GF-D8 (cell line): ENCODE measurements around the gene C1QL4.
"Not testable (repeated sequence)": the region's sequence is repeated elsewhere in the genome, so short reads cannot be mapped to it uniquely, and the experiment has no call there.

Experiments used
- DNase-seq: peaks from one replicate; lab custom pipeline; 2025; lab: John Stamatoyannopoulos, UW

Gene C1QL4

DNA sequence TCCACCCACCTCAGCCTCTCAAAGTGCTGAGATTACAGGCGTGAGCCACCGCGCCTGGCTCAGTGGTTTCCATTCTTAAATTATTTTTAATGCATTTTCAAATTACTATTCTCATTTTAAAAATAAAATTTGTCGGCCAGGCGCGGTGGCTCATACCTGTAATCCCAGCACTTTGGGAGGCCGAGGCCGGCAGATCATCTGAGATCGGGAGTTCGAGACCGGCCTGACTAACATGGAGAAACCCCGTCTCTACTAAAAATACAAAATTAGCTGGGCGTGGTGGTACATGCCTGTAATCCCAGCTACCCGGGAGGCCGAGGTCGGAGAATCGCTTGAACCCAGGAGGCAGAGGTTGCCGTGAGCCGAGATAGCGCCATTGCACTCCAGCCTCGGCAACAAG lies 3.2 kb downstream of the C1QL4 start:
- not testable (repeated sequence) for DNase-seq

DNA sequence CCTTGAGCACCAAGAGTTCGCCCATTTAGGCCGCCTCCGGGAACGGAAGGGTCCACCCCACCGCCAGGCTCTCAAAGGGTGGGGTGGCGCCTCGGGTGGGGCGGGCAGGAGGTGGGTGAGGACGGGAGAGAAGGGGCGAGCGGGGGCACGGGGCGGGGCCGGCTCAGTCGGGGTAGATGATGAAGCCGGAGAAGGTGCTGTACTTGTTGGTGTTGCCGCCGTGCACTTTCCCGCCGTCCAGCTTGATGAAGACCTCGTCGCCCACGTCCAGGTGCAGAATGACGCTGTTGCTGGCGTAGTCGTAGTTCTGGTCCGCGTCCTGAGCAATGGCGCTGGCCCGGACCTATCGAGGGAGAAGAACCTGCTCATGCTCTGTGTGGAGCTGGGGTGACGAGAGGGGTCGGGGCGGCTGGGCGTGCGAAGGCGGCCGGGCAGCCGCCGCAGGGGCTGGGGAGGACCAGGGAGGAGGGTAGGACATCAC lies 4.1 kb downstream of the C1QL4 start:
- DNase-seq, result no peak

DNA sequence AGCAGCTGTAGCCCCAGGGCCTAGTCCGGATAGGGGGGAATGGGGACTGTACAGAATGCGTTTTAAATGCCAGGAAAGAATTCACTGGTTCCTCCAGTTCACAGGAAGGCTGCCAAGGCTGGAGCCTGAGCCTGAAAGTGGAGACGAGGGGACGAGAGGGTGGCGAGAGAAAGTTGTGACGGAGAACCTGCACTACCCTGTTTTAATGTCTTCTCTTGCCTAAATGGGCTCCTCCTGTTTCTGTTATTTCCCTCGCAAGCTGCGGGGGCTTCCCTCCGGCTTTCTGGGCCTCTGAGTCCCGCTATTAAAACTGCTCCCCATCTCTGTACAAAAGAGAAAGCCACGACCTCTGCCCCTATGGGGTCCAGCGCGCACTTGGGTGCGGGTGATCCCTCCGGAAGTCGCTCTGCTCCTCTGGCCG lies 4.5 kb downstream of the C1QL4 start:
- no peak for DNase-seq

DNA sequence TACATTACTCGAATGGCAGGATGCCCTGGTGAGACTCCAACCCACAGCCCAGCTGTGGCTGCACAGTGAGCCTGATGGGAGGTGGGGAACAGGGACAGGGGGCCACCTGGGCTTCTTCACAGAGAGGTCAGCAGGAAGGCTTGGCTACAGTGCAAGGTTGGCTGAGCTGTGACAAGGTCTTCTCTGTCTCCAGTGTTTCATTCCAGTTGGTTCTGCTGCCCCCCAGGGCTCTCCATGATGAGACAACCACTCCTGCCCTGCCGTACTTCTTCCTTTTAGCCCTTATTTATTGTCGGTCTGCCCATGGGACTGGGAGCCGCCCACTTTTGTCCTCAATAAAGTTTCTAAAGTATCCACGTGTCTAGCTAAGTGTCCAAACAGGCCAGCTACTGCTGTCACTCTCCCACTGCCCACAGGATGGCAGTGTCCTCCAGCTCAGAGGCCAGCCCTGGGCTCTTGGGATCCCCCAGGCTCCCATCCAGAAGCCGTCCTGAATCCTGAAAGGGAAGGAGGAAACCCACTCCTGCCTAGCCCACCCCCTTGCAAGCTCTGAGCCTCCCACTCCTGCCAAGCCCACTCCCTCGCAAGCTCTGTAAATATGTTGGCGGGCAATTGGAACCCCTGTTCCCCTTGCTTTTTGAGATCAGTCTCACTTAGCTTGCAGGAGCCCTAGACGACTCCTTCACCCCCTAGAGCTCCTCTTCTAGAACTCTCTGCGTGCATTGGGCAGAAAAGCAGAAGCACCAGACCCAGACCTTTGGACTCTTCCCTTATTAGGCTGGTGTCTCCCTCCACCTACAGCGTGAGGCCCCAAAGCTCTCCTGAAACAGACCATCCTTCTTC lies 5.4 kb downstream of the C1QL4 start:
- no peak for DNase-seq

DNA sequence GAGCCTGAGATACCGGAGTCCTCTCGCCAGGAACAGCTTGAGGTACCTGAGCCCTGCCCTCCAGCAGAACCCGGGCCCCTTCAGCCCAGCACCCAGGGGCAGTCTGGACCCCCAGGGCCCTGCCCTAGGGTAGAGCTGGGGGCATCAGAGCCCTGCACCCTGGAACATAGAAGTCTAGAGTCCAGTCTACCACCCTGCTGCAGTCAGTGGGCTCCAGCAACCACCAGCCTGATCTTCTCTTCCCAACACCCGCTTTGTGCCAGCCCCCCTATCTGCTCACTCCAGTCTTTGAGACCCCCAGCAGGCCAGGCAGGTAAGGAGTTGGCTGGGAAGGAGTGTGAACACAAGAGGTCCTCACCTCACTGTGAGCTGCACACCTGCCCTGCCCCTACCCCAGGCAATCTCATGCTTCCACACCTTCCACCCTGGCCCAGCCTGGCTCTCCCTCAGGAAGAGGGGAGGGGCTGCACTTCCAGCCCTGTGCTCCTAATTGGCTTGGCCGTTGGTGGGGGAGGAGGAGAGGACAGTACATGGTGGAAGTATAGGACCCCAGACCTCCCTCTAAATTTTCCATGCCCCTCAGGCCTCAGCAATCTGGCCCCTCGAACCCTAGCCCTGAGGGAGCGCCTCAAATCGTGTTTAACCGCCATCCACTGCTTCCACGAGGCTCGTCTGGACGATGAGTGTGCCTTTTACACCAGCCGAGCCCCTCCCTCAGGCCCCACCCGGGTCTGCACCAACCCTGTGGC lies 6.2 kb downstream of the C1QL4 start:
- no peak for DNase-seq

DNA sequence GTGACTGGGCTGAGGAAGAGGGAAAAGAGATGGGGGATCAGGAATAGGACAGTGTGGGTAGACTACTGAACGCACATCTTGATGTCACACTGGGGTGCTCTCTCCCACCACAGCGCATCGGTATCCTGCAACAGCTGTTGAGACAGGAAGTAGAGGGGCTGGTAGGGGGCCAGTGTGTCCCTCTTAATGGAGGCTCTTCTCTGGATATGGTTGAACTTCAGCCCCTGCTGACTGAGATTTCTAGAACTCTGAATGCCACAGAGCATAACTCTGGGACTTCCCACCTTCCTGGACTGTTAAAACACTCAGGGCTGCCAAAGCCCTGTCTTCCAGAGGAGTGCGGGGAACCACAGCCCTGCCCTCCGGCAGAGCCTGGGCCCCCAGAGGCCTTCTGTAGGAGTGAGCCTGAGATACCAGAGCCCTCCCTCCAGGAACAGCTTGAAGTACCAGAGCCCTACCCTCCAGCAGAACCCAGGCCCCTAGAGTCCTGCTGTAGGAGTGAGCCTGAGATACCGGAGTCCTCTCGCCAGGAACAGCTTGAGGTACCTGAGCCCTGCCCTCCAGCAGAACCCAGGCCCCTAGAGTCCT lies 6.9 kb downstream of the C1QL4 start:
- DNase-seq, result no peak

DNA sequence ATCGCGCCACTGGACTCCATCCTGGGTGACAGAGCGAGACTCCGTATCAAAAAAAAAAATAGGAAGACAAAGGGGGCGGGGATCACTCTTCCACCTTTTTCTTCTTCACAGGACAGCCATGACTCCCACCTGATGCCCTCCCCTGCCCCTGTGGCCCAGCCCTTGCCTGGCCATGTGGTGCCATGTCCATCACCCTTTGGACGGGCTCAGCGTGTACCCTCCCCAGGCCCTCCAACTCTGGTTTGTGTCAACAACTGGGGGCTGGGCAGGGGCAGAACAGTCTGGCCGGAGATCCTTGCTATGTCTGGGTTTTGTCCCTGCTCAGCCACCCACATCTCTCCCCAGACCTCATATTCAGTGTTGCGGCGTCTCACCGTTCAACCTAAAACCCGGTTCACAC lies 8.2 kb downstream of the C1QL4 start:
- no peak for DNase-seq

DNA sequence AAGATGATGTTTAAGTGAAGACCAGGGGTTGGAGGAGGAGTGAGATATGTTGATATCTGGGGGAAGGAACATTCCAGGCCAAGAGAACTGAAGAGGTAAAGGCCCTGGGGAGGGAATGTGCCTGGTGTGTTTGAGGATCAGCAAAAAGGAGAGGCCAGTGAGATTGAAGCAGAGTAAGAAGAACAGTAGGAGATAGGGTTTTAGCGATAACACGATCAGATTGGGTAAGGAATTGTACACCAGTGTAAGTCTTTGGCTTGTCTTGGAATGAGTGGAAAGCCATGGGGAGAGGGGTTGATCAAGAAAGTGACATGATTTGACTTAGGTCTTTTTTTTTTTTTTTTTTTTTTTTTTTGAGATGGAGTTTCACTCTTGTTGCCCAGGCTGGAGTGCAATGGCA lies 9.1 kb downstream of the C1QL4 start:
- DNase-seq, result no peak

DNA sequence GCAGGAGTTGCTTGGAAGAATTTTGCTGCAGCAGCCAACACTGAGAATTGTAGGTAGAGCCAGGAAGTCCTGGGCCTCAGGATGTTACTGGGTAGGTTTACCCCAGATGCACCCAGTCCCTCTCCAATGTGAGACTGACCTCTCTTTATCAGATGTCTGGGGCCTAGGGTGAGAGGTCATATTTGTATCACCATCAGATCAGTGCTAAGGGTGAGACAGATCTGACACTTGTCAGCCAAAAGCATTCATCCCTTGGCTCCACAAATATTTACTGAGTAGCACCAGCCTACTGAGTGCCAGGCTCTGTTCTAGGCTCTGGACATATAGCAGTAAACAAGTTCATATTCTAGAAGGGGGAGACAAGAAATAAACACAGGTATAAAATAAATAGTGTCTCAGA lies 9.6 kb downstream of the C1QL4 start:
- no peak for DNase-seq

DNA sequence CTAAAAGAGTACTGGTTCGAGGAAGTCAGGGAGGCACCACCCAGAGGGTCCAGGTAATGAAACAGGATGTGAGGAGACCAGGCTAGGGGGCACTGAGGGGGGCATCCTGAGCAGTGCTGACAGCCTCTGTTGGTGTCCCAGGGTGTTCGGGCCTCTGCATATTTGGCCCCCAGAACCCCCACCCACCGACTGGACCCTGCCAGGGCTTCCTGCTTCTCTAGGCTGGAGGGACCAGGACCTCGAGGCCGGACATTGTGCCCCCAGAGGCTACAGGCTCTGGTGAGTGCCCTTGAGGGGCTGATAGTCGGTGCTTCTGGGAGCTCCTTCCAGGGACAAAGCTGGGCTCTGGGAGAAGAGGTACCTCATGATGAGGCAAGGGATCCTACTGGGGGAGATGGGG lies 11.4 kb downstream of the C1QL4 start:
- no peak for DNase-seq

DNA sequence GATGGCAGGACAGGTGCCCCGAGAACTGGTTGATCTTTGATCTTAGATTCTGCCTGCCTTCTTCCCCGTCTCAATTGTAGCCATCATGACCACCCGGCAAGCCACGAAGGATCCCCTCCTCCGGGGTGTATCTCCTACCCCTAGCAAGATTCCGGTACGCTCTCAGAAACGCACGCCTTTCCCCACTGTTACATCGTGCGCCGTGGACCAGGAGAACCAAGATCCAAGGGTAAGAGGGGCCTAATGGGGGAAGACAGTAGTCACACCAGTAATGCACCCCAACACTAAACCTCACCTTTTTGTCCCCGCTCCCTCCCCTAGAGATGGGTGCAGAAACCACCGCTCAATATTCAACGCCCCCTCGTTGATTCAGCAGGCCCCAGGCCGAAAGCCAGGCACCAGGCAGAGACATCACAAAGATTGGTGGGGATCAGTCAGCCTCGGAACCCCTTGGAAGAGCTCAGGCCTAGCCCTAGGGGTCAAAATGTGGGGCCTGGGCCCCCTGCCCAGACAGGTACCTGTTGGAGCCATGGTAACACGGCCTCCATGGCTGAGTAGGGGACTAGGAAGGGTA lies 13.4 kb downstream of the C1QL4 start:
- no peak for DNase-seq

DNA sequence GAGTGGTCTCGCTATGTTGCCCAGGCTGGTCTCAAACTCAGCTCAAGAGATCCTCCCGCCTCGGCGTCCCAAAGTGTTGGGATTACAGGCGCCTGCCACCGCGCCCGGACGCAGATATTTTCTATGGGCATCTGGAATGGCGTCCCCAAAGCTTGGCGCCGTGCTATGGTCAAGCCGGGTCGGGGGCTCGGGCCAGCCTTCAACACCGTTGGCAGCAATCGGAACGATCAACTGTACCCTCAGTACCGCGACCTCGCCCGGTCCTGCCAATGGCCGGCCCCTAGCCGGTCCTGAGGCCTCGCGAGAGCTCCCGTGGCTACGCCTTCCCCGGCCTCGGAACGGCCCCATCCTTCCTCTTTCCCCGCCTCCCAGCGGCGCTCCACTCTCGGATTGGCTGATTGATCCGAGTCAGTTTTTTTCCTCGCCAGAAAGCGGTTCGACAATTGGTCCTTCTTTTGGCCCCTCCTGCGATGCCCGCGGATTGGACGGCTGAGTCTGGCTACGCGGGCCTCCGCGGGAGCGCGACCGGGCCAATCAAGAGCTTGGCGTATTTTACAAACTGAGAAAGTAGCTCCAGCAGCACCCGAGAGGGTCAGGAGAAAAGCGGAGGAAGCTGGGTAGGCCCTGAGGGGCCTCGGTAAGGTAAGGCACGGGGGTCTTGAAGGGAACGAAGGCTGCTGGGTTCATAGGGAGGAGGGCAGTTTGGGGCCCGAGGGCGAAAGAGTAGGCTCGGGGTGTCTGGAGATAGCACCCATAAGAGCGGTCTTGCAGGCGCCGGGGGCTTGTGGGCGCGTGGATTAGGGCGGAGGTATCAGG lies 14.1 kb downstream of the C1QL4 start, which contains the start of gene TROAP:
Gene TROAP (plus strand): TSS at position 548 of the 816 bp plus-strand sequence. CDS start 354 bp downstream, outside the sequence.
- DNase-seq, result peak; percentile 94

DNA sequence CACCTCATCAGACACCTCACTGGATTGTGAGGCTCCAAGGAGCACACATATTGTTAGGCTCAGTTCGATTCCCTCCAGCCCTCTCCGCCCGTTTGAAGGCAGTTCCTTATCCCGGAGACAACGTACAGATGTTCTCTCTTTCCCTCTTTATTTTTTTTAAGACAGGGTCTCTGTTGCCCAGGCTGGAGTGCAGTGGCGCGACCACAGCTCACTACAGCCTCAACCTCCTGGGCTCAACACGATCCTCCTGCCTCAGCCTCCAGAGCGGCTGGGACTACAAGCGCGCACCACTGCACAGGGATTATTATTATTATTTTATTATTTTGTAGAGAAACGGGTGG lies 14.7 kb downstream of the C1QL4 start:
- no peak for DNase-seq

DNA sequence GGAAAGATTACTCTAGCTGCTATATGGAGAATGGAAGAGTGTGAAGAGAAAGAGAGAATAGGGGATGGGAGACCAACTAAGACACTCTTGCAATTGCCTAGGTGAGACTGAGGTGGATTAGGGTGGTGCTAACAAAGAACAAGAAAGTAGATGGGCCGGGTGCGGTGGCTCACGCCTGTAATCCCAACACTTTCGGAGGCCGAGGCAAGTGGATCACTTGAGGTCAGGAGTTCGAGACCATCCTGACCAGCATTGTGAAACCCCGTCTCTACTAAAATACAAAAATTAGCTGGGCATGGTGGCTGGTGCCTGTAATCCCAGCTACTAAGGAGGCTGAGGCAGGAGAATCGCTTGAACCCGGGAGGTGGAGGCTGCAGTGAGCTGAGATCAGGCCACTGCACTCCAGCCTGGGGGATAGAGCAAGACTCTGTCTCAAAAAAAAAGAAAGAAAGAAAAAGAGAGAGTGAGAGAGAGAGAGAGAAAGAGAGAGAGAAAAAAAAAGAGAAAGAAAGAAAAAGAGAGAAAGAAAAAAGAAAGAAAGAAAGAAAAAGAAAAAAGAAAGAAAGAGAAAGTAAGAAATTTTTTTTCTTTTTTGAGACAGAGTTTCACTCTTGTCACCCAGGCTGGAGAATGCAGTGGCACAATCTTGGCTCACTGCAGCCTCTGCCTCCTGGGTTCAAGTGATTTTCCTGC lies 16.4 kb downstream of the C1QL4 start:
- DNase-seq, result not testable (repeated sequence)

DNA sequence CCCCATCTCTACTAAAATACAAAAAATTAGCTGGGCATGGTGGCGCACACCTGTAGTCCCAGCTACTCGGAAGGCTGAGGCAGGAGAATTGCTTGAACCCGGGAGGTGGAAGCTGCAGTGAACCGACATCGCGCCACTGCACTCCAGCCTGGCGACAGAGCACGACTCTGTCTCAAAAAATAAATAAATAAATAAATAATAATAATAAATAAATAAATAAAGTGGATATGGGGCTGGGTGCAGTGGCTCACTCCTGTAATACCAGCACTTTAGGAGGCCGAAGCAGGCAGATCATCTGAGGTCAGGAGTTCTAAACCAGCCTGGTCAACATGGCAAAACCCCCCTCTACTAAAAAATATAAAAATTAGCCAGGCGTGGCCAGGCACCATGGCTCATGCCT lies 19.9 kb downstream of the C1QL4 start:
- DNase-seq, result not testable (repeated sequence)

DNA sequence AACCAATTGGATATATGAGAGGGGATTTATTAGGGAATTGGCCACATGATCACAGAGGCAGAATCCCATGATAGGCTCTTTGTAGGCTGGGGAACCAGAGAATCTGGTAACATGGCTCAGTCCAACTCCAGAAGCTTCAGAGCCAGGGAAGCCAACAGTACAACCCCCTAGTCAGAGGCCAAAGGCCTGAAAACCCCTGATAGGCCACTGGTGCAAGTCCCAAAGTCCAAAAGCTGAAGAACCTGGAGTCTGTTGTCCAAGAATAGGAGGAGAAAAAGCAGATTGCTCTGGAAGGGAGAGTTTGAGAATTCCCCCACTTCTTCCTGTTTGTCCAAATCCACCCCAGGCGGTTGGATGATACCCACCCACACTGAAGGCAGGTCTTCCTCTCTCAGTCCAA lies 22.2 kb downstream of the C1QL4 start:
- DNase-seq, result no peak

DNA sequence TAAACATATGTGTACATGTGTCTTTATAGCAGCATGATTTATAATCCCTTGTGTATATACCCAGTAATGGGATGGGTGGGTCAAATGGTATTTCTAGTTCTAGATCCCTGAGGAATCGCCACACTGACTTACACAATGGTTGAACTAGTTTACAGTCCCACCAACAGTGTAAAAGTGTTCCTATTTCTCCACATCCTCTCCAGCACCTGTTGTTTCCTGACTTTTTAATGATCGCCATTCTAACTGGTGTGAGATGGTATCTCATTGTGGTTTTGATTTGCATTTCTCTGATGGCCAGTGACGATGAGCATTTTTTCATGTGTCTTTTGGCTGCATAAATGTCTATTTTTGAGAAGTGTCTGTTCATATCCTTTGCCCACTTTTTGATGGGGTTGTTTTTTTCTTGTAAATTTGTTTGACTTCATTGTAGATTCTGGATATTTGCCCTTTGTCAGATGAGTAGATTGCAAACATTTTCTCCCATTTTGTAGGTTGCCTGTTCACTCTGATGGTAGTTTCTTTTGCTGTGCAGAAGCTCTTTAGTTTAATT lies 26.5 kb downstream of the C1QL4 start:
- not testable (repeated sequence) for DNase-seq

DNA sequence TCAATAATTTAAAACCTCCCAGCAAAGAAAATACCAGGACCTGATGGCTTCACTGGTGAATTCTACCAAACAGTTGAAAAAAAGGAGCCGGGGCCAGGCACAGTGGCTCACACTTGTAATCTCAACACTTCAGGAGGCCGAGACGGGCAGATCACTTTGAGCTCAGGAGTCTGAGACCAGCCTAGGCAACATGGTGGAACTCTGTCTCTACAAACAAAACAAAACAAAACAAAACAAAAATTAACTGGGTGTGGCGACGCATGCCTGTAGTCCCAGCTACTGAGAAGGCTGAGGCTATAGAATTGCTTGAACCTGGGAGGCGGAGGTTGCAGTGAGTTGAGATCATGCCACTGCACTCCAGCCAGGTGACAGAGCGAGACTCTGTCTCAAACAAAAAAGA lies 27.6 kb downstream of the C1QL4 start:
- no peak for DNase-seq

DNA sequence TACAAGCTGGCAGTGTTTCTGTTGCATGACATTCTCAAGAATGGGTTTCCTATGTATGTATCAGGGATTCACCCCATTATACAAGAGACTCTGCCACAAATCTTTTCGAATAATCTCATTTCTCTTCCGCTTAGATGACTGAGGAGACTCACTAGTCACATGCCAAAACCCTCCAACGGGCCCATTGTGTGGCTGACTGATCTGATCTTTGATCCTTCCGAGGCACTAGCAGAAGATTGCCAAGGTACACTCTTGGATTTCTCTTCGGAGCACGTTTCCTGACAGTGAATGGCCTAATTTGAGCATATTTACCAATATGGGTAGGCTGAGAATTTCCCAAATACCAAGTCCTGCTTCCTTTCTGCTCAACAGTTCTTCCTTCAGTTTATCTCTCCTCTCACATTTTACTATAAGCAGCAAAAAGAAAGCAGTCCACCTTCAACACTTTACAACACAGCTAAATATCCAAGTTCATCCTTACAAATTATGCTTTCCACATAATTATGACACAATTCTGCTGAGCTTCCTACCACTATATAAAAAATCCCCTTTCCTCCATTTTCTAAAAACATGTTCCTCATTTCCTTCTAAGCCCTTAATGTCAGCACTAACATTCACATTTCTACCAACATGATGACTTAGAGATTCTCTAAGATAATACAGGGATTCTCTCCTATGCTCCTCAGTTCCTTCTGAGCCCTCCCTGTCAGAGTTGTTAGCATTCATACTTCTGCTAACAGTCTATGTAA lies 31.1 kb downstream of the C1QL4 start:
- no peak for DNase-seq

DNA sequence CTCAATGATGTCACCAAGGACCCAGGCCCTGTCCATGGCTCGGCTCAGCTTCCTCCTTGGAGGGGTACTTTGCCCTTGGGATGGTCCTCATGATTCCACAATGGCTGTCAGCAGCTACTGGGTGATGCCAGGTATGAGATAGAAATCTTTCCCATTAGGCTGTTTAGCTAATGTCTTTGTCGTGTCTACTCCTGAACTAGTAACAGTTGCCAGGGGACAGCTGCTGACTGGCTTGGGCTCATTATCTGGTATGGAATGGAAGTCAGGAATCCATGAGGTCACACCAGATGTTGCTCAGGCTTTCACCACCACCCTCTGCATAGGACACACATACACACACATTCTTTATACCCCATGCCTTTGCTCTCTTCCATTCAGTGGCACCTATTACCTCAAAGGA lies 32.8 kb downstream of the C1QL4 start:
- DNase-seq, result no peak
